Aorta (tissue), 5 donors: Measurements from ENCODE around the gene FAM149B1. TPM values are rescaled to one million over a fixed set of nuclear protein-coding genes. Genes with fewer than 3 reads are reported as not detected.

ENCODE experiments used
- ATAC-seq: fragments of 200-7000 bp; cut with Tn5 transposase; one replicate; pipeline ENCODE4 v1.9.1; 2022; ENCODE audit warnings: moderate library complexity; ENCODE audit not compliant: low FRiP score
- DNase-seq, 2 donors: peaks; one replicate each; pipeline ENCODE4 v3.0.0-alpha.2; 2020
- H3K27ac ChIP-seq, 2 donors: one replicate each; pipeline ENCODE4 v1.5.1; 2013; ENCODE audit warnings: low read length in 2 of 2, mild to moderate bottlenecking in 2 of 2, moderate library complexity in 2 of 2, control low read depth in 1 of 2, inconsistent platforms in 1 of 2, low read depth in 1 of 2
- H3K27me3 ChIP-seq, 2 donors: one replicate each; pipeline ENCODE4 v1.6.1; 2013; ENCODE audit warnings: control low read depth in 1 of 2, low read length in 1 of 2, mild to moderate bottlenecking in 1 of 2, moderate library complexity in 1 of 2; ENCODE audit not compliant: insufficient read depth in 2 of 2, control insufficient read depth in 1 of 2
- H3K36me3 ChIP-seq, 2 donors: one replicate each; pipeline ENCODE4 v1.6.1; 2013; ENCODE audit warnings: control low read depth in 1 of 2, low read length in 1 of 2, mild to moderate bottlenecking in 1 of 2; ENCODE audit not compliant: insufficient read depth in 2 of 2, control insufficient read depth in 1 of 2
- H3K4me1 ChIP-seq, 2 donors: one replicate each; pipeline ENCODE4 v1.6.1; 2013; ENCODE audit warnings: low read length in 2 of 2, control low read depth in 1 of 2, mild to moderate bottlenecking in 1 of 2, moderate library complexity in 1 of 2; ENCODE audit not compliant: insufficient read depth in 2 of 2, control insufficient read depth in 1 of 2
- H3K4me3 ChIP-seq, 2 donors: one replicate each; pipeline ENCODE4 v1.5.1; 2013; ENCODE audit warnings: low read length in 2 of 2, control low read depth in 1 of 2, mild to moderate bottlenecking in 1 of 2
- H3K9me3 ChIP-seq: one replicate; pipeline ENCODE4 v1.6.1; 2013; ENCODE audit warnings: mild to moderate bottlenecking, low read length; ENCODE audit not compliant: control insufficient read depth
- WGBS, 2 donors: extraction: QIAGEN DNeasy Blood & Tissue Kit; methylation state at CpG; one replicate each; pipeline ENCODE4 v1.1.7; 2013; 5-methylcytosine and 5-hydroxymethylcytosine counted together
- intact Hi-C, 2 donors: fragments of 100-400 bp; cut with DNase I; formaldehyde crosslinking; loops; one replicate each; pipeline versions ENCODE4 v1.14.2 to v1.15.0; 2022
- long read RNA-seq, 2 donors: library from polyadenylated mRNA; unstranded; transcript quantifications; one replicate each; pipeline ENCODE4 v2.0.0, GENCODE V29; 2020 to 2021
- polyA plus RNA-seq, 2 donors: library from polyadenylated mRNA; stranded (reverse); fragments of 200-250 nt; gene quantifications; one replicate each; pipeline ENCODE4 v1.2.3, GENCODE V29; 2013
- total RNA-seq, 2 donors: library from RNA; stranded (reverse); fragmentation: NEBNext Ultra II Directional; extraction: Animal tissue kit (Norgen Biotek cat#: 25700); gene quantifications; one replicate each; pipeline ENCODE4 v1.2.1, GENCODE V29; 2021
- donor health status: healthy with polysubstance abuse.
- donor health status: Bipolar disorder and iron deficiency.
- donor health status: DM: no; HTN: no; CAD: no.
- donor health status: DM: no; HTN: no; CAD: no.
- donor health status: DM: yes; HTN: yes; CAD: no.

Gene FAM149B1
- total RNA-seq, result 10 to 100 TPM; 20.0 to 22.7 TPM
- 10 to 100 TPM; 21.1 to 22.4 TPM for polyA plus RNA-seq
- long read RNA-seq, donor 1, partial matches to known transcripts, result 2 of 10 reads
- long read RNA-seq, donor 1, other reads (novel, unspliced or antisense), result 6 of 10 reads
- long read RNA-seq, donor 2, partial matches to known transcripts, result 0 of 7 reads
- long read RNA-seq, donor 2, other reads (novel, unspliced or antisense), result 7 of 7 reads

DNA sequence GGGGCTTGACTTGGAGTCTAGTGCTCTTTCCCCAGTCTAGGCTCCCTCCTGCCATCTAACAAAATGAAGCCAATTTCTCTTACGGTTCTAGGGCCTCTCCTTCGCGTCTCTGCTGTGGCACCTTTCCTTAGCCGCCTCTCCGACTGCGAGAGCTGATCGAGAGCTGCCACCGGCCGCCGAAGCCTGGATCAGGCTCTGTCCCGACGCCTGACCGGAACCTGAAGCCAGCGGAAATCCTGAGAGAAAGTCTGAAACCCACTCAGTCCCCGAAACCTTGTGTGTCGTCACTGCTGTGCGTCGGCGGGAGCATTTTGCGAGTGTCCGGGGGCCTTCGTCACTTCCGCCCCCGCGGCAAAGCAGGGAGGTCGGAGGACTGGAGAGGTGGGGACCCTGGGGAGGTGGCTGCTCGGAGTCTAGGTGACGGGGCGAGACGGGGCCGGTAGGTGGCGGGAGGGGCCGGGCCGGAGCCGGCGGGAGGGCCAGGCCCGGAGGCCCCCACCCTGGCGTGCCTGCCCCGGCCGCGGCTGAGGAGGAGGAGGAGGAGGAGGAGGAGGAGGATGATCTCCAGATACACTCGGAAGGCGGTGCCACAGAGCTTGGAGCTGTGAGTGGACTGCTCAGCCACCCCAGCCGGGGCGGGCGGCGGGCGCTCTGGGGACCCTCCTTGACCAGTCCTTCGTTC lies at the start of gene FAM149B1, which contains the start of gene ECD:
FAM149B1 (plus strand) TSS at position 337 of the 682 bp plus-strand sequence; CDS start at position 558, 221 bp downstream.
ECD (minus strand) TSS at position 226 of the 682 bp plus-strand sequence. CDS start 4,071 bp downstream, outside the sequence.
- no peaks in the 10 kb centered on the region for H3K27me3 ChIP-seq
- H3K27ac ChIP-seq, result peak within 1 kb of the TSS; percentile 91 to 92
- ATAC-seq, result peak; percentile 98
- peak; percentile 97 to 98 for DNase-seq
- H3K36me3 ChIP-seq, result no peaks in the 10 kb centered on the region
- WGBS, 2 donors, result 0 to 1% methylated on average over 36 to 49 of the region's 49 CpGs
- intact Hi-C loops, result loop anchor here (5.0 to 10.0 kb wide), 2 partner anchors 71 to 73 kb away; partner anchors contain the start of gene P4HA1 (in 2 of the 2)
- H3K4me3 ChIP-seq, result peak within 1 kb of the TSS; percentile 88 to 91
- H3K9me3 ChIP-seq, result no peaks in the 10 kb centered on the region
- no peaks in the 10 kb centered on the region for H3K4me1 ChIP-seq

GRCh38 chr10:73119457-73119856 lies 48.5 kb upstream of the FAM149B1 start:
- Histone ChIP-seq H3K4me3 (no peak overlapping the region), H3K27me3 (no peaks in the 10 kb centered on the region), H3K36me3 (peaks cover 0 to 2% of the 10 kb centered on the region in 2 donors), H3K9me3 (no peaks in the 10 kb centered on the region), H3K4me1 (peaks cover 0 to 4% of the 10 kb centered on the region in 2 donors), H3K27ac (no peak overlapping the region)
- ATAC-seq, result no peak
- DNase-seq, result no peak
- 91 to 95% methylated on average over 1 of the region's 1 CpG for WGBS, 2 donors
- intact Hi-C loops, result no loop called here

DNA sequence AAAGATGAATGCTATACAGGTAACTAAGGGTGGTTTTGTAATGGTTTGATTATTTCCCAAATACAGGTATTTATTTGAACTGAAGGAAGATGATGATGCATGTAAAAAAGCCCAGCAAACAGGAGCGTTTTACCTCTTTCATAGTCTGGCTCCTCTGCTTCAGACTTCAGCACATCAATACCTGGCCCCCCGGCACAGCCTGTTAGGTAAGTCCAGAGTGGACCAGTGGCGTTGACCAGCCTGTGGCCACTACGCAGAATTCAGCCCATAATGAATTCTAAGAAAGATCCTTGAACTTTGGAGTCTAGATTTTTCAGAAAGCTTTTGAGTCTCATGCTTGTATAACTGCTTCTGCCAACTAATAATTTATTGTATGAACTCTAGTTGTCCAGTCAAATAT lies 48.0 kb upstream of the FAM149B1 start:
- no peak for ATAC-seq
- H3K4me3 ChIP-seq, result no peak overlapping the region
- H3K4me1 ChIP-seq, result peaks cover 0 to 4% of the 10 kb centered on the region in 2 donors
- no peak overlapping the region for H3K27ac ChIP-seq
- intact Hi-C loops, result no loop called here
- H3K36me3 ChIP-seq, result peaks cover 0 to 2% of the 10 kb centered on the region in 2 donors
- 92 to 97% methylated on average over 4 of the region's 4 CpGs for WGBS, 2 donors
- no peaks in the 10 kb centered on the region for H3K27me3 ChIP-seq
- no peak for DNase-seq
- H3K9me3 ChIP-seq, result no peaks in the 10 kb centered on the region

- peaks cover 2 to 5% of the 10 kb centered on the region in 2 donors for H3K36me3 ChIP-seq
- H3K27me3 ChIP-seq, result no peaks in the 10 kb centered on the region
- H3K27ac ChIP-seq, result no peak overlapping the region
- ATAC-seq, result no peak
- H3K9me3 ChIP-seq, result no peaks in the 10 kb centered on the region
- intact Hi-C loops, result no loop called here
- WGBS, 2 donors, result 98 to 100% methylated on average over 2 of the region's 2 CpGs
- H3K4me3 ChIP-seq, result no peak overlapping the region
- no peak for DNase-seq
- H3K4me1 ChIP-seq, result no peaks in the 10 kb centered on the region
Measured at GRCh38 chr10:73126343-73126742, 41.6 kb upstream of the FAM149B1 start.

DNA sequence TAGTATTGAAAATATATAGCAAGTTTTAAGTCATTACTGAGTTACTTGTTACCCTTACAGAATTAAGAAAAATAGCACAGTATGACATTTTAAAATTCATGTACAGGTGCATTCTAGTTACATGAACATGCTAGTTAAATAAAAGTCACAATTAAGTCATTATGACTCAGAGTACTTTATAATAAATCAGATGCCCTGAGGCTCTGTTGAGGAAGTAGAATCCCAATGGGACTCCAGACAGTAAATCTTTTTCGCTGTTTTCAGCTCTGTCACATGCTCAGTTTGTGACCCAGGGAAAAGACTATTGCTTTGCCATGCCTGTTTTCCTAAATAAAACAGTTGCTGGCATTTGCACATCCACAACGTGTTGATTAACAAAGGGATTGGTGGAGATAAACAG lies 36.6 kb upstream of the FAM149B1 start:
- no peak for ATAC-seq
- no peaks in the 10 kb centered on the region for H3K9me3 ChIP-seq
- intact Hi-C loops, result no loop called here
- H3K36me3 ChIP-seq, result peaks cover 2 to 14% of the 10 kb centered on the region in 2 donors
- no peak for DNase-seq
- no peaks in the 10 kb centered on the region for H3K4me1 ChIP-seq
- WGBS, 2 donors, result 46 to 49% methylated on average over 2 of the region's 2 CpGs
- H3K27ac ChIP-seq, result no peak overlapping the region
- no peak overlapping the region for H3K4me3 ChIP-seq
- no peaks in the 10 kb centered on the region for H3K27me3 ChIP-seq

- ATAC-seq (no peak), DNase-seq (no peak)
- H3K27ac ChIP-seq, result no peak overlapping the region
- H3K4me1 ChIP-seq, result no peaks in the 10 kb centered on the region
- H3K36me3 ChIP-seq, result peaks cover 4 to 14% of the 10 kb centered on the region in 2 donors
- no peak overlapping the region for H3K4me3 ChIP-seq
- intact Hi-C loops, result no loop called here
- WGBS, 2 donors, result 96 to 98% methylated on average over 2 of the region's 2 CpGs
- H3K9me3 ChIP-seq, result no peaks in the 10 kb centered on the region
- H3K27me3 ChIP-seq, result no peaks in the 10 kb centered on the region
Measured at GRCh38 chr10:73131913-73132686, 35.8 kb upstream of the FAM149B1 start.

GRCh38 chr10:73134727-73135126 lies 33.2 kb upstream of the FAM149B1 start:
- intact Hi-C loops, result no loop called here
- Histone ChIP-seq H3K27ac (no peak overlapping the region), H3K27me3 (no peaks in the 10 kb centered on the region), H3K4me1 (no peaks in the 10 kb centered on the region), H3K36me3 (peaks cover 7 to 14% of the 10 kb centered on the region in 2 donors), H3K4me3 (no peak overlapping the region), H3K9me3 (no peaks in the 10 kb centered on the region)
- 92% methylated on average over 3 of the region's 3 CpGs for WGBS, 2 donors
- ATAC-seq (no peak), DNase-seq (no peak)

DNA sequence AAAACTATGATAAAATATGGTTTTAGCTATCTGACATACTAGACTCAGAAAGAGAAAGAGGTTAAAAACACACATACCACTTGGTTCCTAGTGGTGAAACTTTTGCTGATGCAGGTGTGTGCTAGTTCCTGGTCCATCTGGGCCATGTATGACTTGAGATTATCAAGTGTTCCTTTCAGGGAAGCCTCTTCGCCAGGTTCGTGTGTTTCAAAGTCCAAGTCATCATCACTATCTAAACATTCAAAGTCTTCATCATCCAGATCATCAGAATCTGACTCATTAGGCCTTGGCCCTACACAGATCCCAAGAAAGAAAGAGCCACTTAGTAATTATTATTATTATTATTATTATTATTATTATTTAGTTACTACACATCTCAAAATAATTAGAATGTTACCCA lies 31.3 kb upstream of the FAM149B1 start:
- Histone ChIP-seq H3K4me1 (no peaks in the 10 kb centered on the region), H3K27me3 (no peaks in the 10 kb centered on the region), H3K36me3 (peaks cover 7% of the 10 kb centered on the region in 2 donors), H3K9me3 (no peaks in the 10 kb centered on the region), H3K4me3 (no peak overlapping the region), H3K27ac (no peak overlapping the region)
- DNase-seq (no peak), ATAC-seq (no peak)
- 83 to 87% methylated on average over 2 of the region's 2 CpGs for WGBS, 2 donors
- intact Hi-C loops, result no loop called here
